Measurements from ENCODE around the gene FES.
"Not testable (repeated sequence)": the region's sequence is repeated elsewhere in the genome, so short reads cannot be mapped to it uniquely, and the experiment has no call there.

The FES gene

GRCh38 chr15:90906181-90906849 lies 22.0 kb downstream of the FES start:
- POLR2A ChIA-PET: no interaction called here
- no peak for TF ChIP-seq CTCF (IDR thresholded peaks at IDR 0.05; ENCODE audit: control extremely low read depth, extremely low read depth, low read depth, missing control alignments)
- DNase-seq (ENCODE audit: extremely low spot score): no peak
- CTCF ChIA-PET: interaction anchor here (0.9 to 10.8 kb wide), 7 partner anchors 9 to 586 kb away, joined by 3 to 211 read pairs (median 4); partner anchors contain the start of genes HDDC3 and UNC45A

- ChIA-PET CTCF (interaction anchor here (0.9 to 10.8 kb wide), 3 partner anchors 14 to 49 kb away, joined by 3 to 211 read pairs (median 3); partner anchors contain the start of genes HDDC3 and UNC45A), POLR2A (no interaction called here)
- no peak for TF ChIP-seq CTCF (IDR thresholded peaks at IDR 0.05; ENCODE audit: control extremely low read depth, extremely low read depth, low read depth, missing control alignments)
- no peak for DNase-seq (ENCODE audit: extremely low spot score)
Observed at GRCh38 chr15:90907051-90907660, 22.9 kb downstream of the FES start.

- no peak for TF ChIP-seq CTCF (IDR thresholded peaks at IDR 0.05; ENCODE audit: control extremely low read depth, extremely low read depth, low read depth, missing control alignments)
- DNase-seq (ENCODE audit: extremely low spot score): no peak
- CTCF ChIA-PET: interaction anchor here (1.0 to 10.8 kb wide), 3 partner anchors 25 to 49 kb away, joined by 3 to 211 read pairs (median 3); partner anchors contain the start of genes HDDC3 and UNC45A
- POLR2A ChIA-PET: no interaction called here
Observed at GRCh38 chr15:90907838-90908507, 23.7 kb downstream of the FES start.

- DNase-seq (ENCODE audit: extremely low spot score); POLR2A ChIA-PET: not testable (repeated sequence)
- CTCF ChIA-PET: interaction anchor here (0.9 to 1.1 kb wide), 3 partner anchors 23 to 24 kb away, joined by 3 to 4 read pairs (median 3); partner anchors contain the start of gene HDDC3
Observed at GRCh38 chr15:90909449-90909848, 25.1 kb downstream of the FES start.

GRCh38 chr15:90909976-90910375 lies 25.7 kb downstream of the FES start:
- POLR2A ChIA-PET: no interaction called here
- CTCF ChIA-PET: interaction anchor here (0.9 to 1.5 kb wide), 4 partner anchors 8 to 590 kb away, joined by 3 to 5 read pairs (median 4); partner anchors contain the start of gene HDDC3
- DNase-seq (ENCODE audit: extremely low spot score): no peak
- TF ChIP-seq CTCF (IDR thresholded peaks at IDR 0.05; ENCODE audit: control extremely low read depth, extremely low read depth, low read depth, missing control alignments): no peak

- no peak for TF ChIP-seq CTCF (IDR thresholded peaks at IDR 0.05; ENCODE audit: control extremely low read depth, extremely low read depth, low read depth, missing control alignments)
- ChIA-PET CTCF (interaction anchor here (0.9 to 2.1 kb wide), 5 partner anchors 8 to 591 kb away, joined by 3 to 5 read pairs (median 4); partner anchors contain the start of genes HDDC3 and MAN2A2), POLR2A (no interaction called here)
- DNase-seq (ENCODE audit: extremely low spot score): no peak
Observed at GRCh38 chr15:90910441-90911301, 26.4 kb downstream of the FES start.

Measured in GM10248 (cell line).